Activated T-cell treated with anti-CD3 and anti-CD28 coated beads, Interleukin-2, amount 50 U/mL, for 72 hours (primary cell): ENCODE measurements around the gene SLC27A6. TPM values are rescaled to one million over a fixed set of nuclear protein-coding genes. Genes with fewer than 3 reads are reported as not detected.
"Not testable (repeated sequence)": the region's sequence is repeated elsewhere in the genome, so short reads cannot be mapped to it uniquely, and the experiment has no call there.

ENCODE experiments used
- ATAC-seq, 2 donors: fragments of 150-1000 bp; cut with Tn5 transposase; replicated peaks in 1 of 2; 2 replicates each; pipeline ENCODE4 v1.10.0; 2021; ENCODE audit warnings: moderate library complexity in 2 of 2, mild to moderate bottlenecking in 1 of 2
- DNase-seq, 2 donors: peaks; one replicate each; pipeline ENCODE4 v3.0.0; 2021 to 2022; ENCODE audit warnings: mixed read lengths in 1 of 2
- H3K27ac Mint-ChIP-seq: one replicate; pipeline ENCODE4 v1.8.0; 2022; ENCODE audit warnings: mild to moderate bottlenecking, moderate library complexity, mixed read lengths
- H3K27me3 Mint-ChIP-seq: one replicate; pipeline ENCODE4 v1.8.0; 2022; ENCODE audit warnings: low read depth, mixed read lengths
- H3K36me3 Mint-ChIP-seq, 2 donors: one replicate each; pipeline ENCODE4 v1.8.0; 2022; ENCODE audit warnings: mixed read lengths in 2 of 2, mild to moderate bottlenecking in 1 of 2; ENCODE audit not compliant: insufficient read depth in 2 of 2
- H3K4me1 Mint-ChIP-seq: one replicate; pipeline ENCODE4 v1.8.0; 2022; ENCODE audit warnings: low read depth, mixed read lengths
- H3K4me3 Mint-ChIP-seq, 2 donors: one replicate each; pipeline ENCODE4 v1.8.0; 2022; ENCODE audit warnings: mild to moderate bottlenecking in 2 of 2, mixed read lengths in 2 of 2, moderate library complexity in 2 of 2
- H3K9me3 Mint-ChIP-seq, 2 donors: one replicate each; pipeline ENCODE4 v1.8.0; 2022; ENCODE audit warnings: mixed read lengths in 2 of 2
- total RNA-seq, 2 donors: library from RNA; stranded (reverse); gene quantifications; one replicate each; pipeline ENCODE4 v1.2.3, GENCODE V29; 2022

The SLC27A6 gene, protein sequence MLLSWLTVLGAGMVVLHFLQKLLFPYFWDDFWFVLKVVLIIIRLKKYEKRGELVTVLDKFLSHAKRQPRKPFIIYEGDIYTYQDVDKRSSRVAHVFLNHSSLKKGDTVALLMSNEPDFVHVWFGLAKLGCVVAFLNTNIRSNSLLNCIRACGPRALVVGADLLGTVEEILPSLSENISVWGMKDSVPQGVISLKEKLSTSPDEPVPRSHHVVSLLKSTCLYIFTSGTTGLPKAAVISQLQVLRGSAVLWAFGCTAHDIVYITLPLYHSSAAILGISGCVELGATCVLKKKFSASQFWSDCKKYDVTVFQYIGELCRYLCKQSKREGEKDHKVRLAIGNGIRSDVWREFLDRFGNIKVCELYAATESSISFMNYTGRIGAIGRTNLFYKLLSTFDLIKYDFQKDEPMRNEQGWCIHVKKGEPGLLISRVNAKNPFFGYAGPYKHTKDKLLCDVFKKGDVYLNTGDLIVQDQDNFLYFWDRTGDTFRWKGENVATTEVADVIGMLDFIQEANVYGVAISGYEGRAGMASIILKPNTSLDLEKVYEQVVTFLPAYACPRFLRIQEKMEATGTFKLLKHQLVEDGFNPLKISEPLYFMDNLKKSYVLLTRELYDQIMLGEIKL
- total RNA-seq = not detected

DNA sequence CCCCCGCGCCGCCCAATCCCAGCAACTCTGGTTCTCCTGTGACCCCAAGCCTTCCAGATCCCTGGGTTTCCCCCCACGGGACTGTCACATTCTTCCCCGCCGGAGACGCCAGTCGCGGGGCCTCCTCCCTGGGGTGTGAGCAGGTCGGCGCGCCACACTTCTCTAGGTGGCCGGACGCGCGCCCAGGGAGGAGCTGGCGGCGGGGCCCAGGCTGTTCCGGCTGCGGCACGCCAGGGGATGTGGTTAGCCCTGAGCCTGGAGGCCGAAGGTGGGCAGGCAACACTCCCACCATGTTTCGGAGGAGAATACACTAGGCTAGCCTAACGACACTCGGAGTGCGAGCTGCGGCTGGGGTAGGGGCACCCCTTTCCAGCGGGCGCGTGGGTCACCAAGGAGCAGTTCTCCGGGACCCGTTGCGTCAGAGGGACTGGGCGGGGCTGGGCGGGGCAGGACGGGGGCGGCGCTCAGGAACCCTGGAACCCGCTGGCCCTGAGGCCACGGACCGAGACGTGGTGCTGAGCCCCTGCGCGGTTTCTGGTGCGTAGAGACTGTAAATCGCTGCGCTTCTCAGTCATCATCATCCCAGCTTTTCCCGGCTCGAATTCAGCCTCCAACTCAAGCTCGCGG lies at the start of gene SLC27A6:
Gene SLC27A6 (plus strand): TSS at position 478 of the 627 bp plus-strand sequence. CDS start 650 bp downstream, outside the sequence.
- Mint-ChIP-seq H3K36me3 (peaks cover 0 to 2% of the 10 kb centered on the region in 2 donors), H3K9me3 (peaks cover 6 to 9% of the 10 kb centered on the region in 2 donors), H3K4me3 (peak within 1 kb of the TSS; percentile 36 to 49), H3K27ac (no peak within 1 kb of the TSS), H3K27me3 (no peaks in the 10 kb centered on the region), H3K4me1 (no peaks in the 10 kb centered on the region)
- DNase-seq (no peak), ATAC-seq (no peak)

- DNase-seq (no peak), ATAC-seq (no peak)
- peaks cover 9% of the 10 kb centered on the region for H3K27me3 Mint-ChIP-seq
- H3K36me3 Mint-ChIP-seq = no peaks in the 10 kb centered on the region
- no peak overlapping the region for H3K4me3 Mint-ChIP-seq
- H3K27ac Mint-ChIP-seq = no peak overlapping the region
- H3K9me3 Mint-ChIP-seq = no peaks in the 10 kb centered on the region
- no peaks in the 10 kb centered on the region for H3K4me1 Mint-ChIP-seq
Observed at GRCh38 chr5:128919542-128919941, 45.7 kb upstream of the SLC27A6 start.

- no peaks in the 10 kb centered on the region for H3K36me3 Mint-ChIP-seq
- no peaks in the 10 kb centered on the region for H3K4me1 Mint-ChIP-seq
- H3K4me3 Mint-ChIP-seq = no peak overlapping the region
- no peak for ATAC-seq
- H3K27ac Mint-ChIP-seq = no peak overlapping the region
- DNase-seq = no peak
- H3K9me3 Mint-ChIP-seq = no peaks in the 10 kb centered on the region
- H3K27me3 Mint-ChIP-seq = peaks cover 6% of the 10 kb centered on the region
Observed at GRCh38 chr5:128920345-128921215, 44.7 kb upstream of the SLC27A6 start.

DNA sequence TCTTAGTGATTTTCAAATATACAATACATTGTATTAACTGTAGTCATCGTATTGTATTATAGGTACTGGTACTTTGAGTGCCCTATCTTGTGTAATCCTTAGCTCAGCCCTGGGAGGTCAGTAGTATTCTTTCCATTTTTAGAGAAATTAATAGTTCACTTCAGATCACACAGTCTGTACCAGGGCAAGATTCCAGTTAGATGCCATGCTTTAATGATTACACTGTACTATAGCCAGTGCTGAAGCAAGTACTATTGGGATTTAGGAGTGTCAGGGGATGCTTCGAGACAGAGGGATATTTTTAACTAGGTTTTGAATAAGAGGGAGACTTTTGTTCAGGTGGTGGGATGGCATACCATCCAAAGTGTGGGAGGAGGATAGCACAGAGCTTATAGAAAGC lies 41.0 kb upstream of the SLC27A6 start:
- Mint-ChIP-seq H3K27me3 (peaks cover 7% of the 10 kb centered on the region), H3K9me3 (no peaks in the 10 kb centered on the region), H3K4me1 (no peaks in the 10 kb centered on the region), H3K4me3 (no peak overlapping the region), H3K36me3 (no peaks in the 10 kb centered on the region), H3K27ac (no peak overlapping the region)
- no peak for DNase-seq
- no peak for ATAC-seq

DNA sequence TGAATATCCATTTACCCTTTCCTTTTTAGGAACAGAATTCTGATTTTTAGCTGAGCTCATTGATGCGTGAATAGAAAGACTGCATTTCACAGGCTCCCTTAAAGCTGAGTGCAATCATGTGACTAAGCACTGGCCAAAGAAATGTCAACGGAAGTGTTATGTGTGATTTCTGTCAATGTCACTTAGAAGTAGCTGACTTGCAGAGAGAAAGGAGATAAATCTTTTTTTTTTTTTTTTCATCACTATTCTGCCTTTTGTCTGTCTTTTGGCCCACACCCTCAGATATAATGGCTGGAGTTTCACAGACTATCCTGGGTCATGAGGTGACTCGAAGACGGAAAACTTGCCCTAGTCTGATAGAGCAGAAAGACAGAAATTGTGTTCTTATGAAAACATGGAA lies 39.3 kb upstream of the SLC27A6 start:
- H3K36me3 Mint-ChIP-seq = no peaks in the 10 kb centered on the region
- H3K27ac Mint-ChIP-seq = no peak overlapping the region
- ATAC-seq (no peak), DNase-seq (no peak)
- no peaks in the 10 kb centered on the region for H3K4me1 Mint-ChIP-seq
- H3K9me3 Mint-ChIP-seq = no peaks in the 10 kb centered on the region
- H3K4me3 Mint-ChIP-seq = no peak overlapping the region
- H3K27me3 Mint-ChIP-seq = peaks cover 13% of the 10 kb centered on the region

DNA sequence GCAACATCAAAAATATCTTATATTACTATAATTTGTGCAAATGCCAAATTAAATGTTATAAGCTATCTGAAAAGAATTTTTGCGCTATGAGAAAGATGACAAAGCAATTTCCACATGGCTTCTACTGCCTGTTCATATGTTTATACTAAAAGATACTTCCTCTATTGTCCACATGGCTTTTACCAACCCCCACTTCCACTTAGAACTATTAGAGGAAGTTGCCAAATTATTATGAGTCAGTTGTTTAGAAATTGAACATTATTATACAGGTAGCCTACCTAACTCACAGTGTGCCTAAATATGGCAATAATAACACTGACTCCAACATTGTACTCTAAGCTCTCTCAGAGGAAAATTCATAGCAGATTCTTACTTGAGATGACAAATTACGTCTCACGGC lies 37.6 kb upstream of the SLC27A6 start:
- Mint-ChIP-seq H3K36me3 (no peaks in the 10 kb centered on the region), H3K27me3 (peaks cover 13% of the 10 kb centered on the region), H3K27ac (no peak overlapping the region), H3K9me3 (no peaks in the 10 kb centered on the region), H3K4me1 (no peaks in the 10 kb centered on the region), H3K4me3 (no peak overlapping the region)
- ATAC-seq (no peak), DNase-seq (no peak)

DNA sequence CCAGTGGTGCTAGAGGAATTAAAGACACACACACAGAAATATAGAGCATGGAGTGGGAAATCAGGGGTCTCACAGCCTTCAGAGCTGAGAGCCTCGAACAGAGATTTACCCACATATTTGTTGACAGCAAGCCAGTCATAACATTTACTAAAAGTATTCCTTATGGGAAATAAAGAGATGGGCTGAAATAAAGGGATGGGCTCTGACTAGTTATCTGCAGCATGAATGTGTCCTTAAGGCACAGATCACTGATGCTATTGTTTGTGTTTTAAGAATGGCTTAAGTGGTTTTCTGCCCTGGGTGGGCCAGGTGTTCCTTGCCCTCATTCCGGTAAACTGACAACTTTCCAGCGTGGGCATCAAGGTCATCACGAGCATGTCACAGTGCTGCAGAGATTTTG lies 33.1 kb upstream of the SLC27A6 start:
- H3K27ac Mint-ChIP-seq, H3K4me3 Mint-ChIP-seq, H3K4me1 Mint-ChIP-seq, H3K36me3 Mint-ChIP-seq, DNase-seq, ATAC-seq, H3K9me3 Mint-ChIP-seq: not testable (repeated sequence)
- peaks cover 13% of the 10 kb centered on the region for H3K27me3 Mint-ChIP-seq

DNA sequence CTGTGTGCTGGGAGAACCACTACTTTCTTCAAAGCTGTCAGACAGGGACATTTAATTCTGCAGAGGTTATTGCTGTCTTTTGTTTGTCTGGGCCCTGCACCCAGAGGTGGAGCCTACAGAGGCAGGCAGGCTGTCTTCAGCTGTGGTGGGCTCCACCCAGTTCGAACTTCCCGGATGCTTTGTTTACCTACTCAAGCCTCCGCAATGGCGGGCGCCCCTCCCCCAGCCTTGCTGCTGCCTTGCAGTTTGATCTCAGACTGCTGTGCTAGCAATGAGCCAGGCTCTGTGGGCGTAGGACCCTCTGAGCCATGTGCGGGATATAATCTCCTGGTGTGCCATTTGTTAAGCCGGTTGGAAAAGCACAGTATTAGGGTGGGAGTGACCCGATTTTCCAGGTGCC lies 22.2 kb upstream of the SLC27A6 start:
- ATAC-seq, H3K27me3 Mint-ChIP-seq, H3K27ac Mint-ChIP-seq, DNase-seq, H3K36me3 Mint-ChIP-seq, H3K4me1 Mint-ChIP-seq, H3K9me3 Mint-ChIP-seq, H3K4me3 Mint-ChIP-seq: not testable (repeated sequence)

- Mint-ChIP-seq H3K27me3 (no peaks in the 10 kb centered on the region), H3K4me3 (no peak overlapping the region), H3K36me3 (peaks cover 0 to 2% of the 10 kb centered on the region in 2 donors), H3K9me3 (peaks cover 0 to 5% of the 10 kb centered on the region in 2 donors), H3K27ac (no peak overlapping the region), H3K4me1 (no peaks in the 10 kb centered on the region)
- no peak for ATAC-seq
- DNase-seq = no peak
Observed at GRCh38 chr5:128949847-128950546, 15.3 kb upstream of the SLC27A6 start.

DNA sequence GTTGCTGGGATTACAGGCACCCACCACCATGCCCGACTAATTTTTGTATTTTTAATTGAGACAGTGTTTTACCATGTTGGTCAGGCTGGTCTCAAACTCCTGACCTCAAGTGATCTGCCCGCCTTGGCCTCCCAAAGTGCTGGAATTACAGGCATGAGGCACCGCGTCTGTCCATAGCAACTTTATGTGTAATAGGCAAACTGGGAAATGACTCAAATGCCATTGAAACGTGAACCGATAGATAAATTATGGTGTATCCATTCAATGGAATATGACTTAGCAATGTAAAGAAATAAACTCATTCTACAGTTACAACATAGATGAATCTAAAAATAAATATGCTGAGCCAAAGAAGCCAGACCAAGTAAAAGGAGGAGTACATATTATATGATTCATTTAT lies 14.0 kb upstream of the SLC27A6 start:
- H3K27me3 Mint-ChIP-seq, H3K4me3 Mint-ChIP-seq, H3K36me3 Mint-ChIP-seq, DNase-seq, ATAC-seq, H3K9me3 Mint-ChIP-seq, H3K27ac Mint-ChIP-seq, H3K4me1 Mint-ChIP-seq: not testable (repeated sequence)

DNA sequence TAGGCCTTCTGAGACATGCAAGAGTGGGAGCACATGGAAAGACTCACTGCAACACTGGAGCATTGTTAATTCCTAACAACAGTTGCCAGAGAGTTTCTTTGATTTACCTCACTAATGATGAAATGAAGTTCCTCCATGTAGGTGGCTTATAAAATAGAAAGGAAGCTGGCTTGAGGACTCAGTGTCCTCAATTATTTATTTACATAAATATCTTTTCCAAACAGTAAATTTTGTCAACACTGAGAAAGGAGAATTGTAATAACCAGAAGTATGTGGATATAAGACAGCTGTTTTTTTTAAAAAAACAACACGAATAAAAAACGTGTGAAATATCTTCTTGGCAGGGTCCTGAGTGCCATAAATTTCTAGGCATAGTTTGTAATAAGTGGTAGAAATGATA lies 9.1 kb upstream of the SLC27A6 start:
- no peak for DNase-seq
- Mint-ChIP-seq H3K27me3 (no peaks in the 10 kb centered on the region), H3K4me1 (no peaks in the 10 kb centered on the region), H3K36me3 (peaks cover 0 to 2% of the 10 kb centered on the region in 2 donors), H3K27ac (no peak overlapping the region), H3K4me3 (no peak overlapping the region), H3K9me3 (peaks cover 4 to 11% of the 10 kb centered on the region in 2 donors)
- ATAC-seq = no peak

DNA sequence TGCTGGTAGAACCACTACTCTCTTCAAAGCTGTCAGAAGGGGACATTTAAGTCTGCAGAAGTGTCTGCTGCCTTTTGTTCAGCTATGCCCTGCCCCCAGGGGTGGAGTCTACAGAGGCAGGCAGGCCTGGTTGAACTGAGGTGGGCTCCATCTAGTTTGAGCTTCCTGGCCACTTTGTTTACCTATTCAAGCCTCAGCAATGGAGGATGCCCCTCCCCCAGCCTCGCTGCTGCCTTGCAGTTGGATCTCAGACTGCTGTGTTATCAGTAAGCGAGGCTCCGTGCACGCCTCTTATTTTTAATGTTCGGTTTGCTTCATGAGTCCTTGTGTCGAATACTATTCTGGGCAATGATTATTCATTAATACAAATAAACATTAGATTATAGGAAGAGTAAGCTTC lies 3.1 kb upstream of the SLC27A6 start:
- Mint-ChIP-seq H3K9me3 (peaks cover 10% of the 10 kb centered on the region in 2 donors), H3K36me3 (peaks cover 0 to 2% of the 10 kb centered on the region in 2 donors)
- DNase-seq = no peak

More for the DNA sequence above, 3.1 kb upstream of the SLC27A6 start:
- Mint-ChIP-seq H3K4me1 (no peaks in the 10 kb centered on the region), H3K27ac (no peak overlapping the region), H3K27me3 (no peaks in the 10 kb centered on the region), H3K4me3 (no peak overlapping the region)
- no peak for ATAC-seq
